ENCODE results near the gene KRT80. TPM values are rescaled to one million over a fixed set of nuclear protein-coding genes. Genes with fewer than 3 reads are reported as not detected.

The KRT80 gene
- total RNA-seq, 1 experiment from 2014 or later: 51.5 TPM

DNA sequence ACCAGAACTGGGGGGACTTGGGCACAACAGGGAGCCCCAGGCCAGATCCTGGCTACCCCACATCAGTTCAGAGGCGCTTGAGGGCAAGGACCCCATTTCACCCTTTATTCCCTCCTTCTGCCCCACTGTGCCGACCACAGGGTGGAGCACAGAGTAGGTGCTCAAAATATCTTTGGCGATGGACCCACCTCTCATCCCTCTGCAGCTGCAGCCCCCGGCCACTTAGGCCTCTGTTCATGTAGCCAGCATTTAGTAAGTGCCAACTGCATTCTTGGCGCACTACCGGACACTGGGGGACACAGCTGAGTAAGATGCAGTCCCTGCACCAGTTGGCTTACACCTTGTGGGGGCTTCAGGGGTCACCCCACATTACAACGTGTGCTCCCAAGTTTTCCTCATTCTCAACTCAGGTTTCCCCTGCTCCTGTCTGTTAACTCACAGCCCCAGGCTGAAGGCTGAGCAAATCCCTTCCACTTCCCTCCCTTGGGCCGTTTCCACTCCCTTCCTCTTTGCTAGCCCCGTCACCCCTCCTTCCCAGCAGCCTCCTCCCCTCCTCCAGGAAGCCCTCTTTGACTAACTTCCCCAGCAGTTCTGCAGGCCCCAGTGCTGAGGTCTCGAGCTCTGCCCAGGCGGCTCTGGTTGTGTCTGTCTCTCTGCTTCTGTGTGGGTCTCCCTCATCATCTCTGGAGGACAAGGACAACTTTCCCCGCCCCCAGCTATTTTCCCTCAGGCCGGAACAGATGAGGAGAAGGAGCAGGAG is 26.5 kb downstream of the KRT80 start:
- H3K27me3 ChIP-seq (ENCODE audit: control insufficient read depth, insufficient read depth, low read length): no peaks in the 10 kb centered on the region

DNA sequence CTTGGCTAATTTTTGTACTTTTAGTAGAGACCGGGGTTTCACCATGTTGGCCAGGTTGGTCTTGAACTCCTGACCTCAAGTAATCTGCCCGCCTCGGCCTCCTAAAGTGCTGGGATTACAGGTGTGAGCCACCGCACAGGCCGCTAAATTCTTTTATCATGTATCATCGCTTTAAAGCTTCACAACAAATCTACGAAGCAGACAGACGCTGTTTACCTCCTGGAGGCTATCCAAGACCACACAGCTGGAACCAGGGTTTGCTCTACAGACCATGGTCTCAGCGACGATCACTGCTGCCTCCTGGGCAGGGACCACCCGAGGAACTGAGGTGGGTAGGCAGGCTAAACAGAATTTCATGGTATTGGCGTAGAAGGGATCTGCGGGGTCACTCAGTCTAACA is 27.2 kb downstream of the KRT80 start:
- TF ChIP-seq SIN3A (IDR thresholded peaks at IDR 0.05; ENCODE audit: borderline replicate concordance, insufficient read depth, low read depth, low read length): no peak
- no peak for TF ChIP-seq REST (IDR thresholded peaks at IDR 0.05; ENCODE audit: insufficient read depth in 1 of 2, low read depth in 2 of 2, low read length in 1 of 2)
- TF ChIP-seq CTCF (IDR thresholded peaks at IDR 0.05): no peak
- no peak for TF ChIP-seq TCF7L2 (IDR thresholded peaks at IDR 0.05; ENCODE audit: low read depth, low read length)
- TF ChIP-seq POLR2AphosphoS5 (IDR thresholded peaks at IDR 0.05; ENCODE audit: low read depth, low read length): no peak
- in situ Hi-C loops (cut with HindIII; ENCODE audit: low pct_unique_long_range_greater_than_20kb, low sequenced_read_pairs): no loop called here
- intact Hi-C loops (cut with micrococcal nuclease; ENCODE audit: unreplicated experiment): no loop called here
- Histone ChIP-seq H3K4me3 (ENCODE audit: low read depth in 2 of 2, low read length in 2 of 2) (no peak overlapping the region), H3K27ac (ENCODE audit: low read length) (peak overlapping the region; percentile 81), H3K27me3 (ENCODE audit: control insufficient read depth, insufficient read depth, low read length) (no peaks in the 10 kb centered on the region), H3K36me3 (ENCODE audit: control insufficient read depth, insufficient read depth, low read length) (no peaks in the 10 kb centered on the region), H3K9me3 (ENCODE audit: control insufficient read depth, insufficient read depth, low read depth, low read length) (no peaks in the 10 kb centered on the region), H3K4me1 (ENCODE audit: control insufficient read depth, insufficient read depth, low read length) (peaks cover 36% of the 10 kb centered on the region)
- ChIA-PET CTCF (interaction anchor here (0.6 to 1.1 kb wide), 3 partner anchors 17 to 128 kb away, joined by 3 to 4 read pairs (median 4); no protein-coding TSS in a partner anchor), POLR2A (no interaction called here)
- peak; percentile 49 for ATAC-seq
- BruUV-seq (replicated peaks): no TSS peak
- DNase-seq (ENCODE audit: low read depth, low spot score): no peak

More for the DNA sequence above, 26.5 kb downstream of the KRT80 start:
- H3K9me3 ChIP-seq (ENCODE audit: control insufficient read depth, insufficient read depth, low read depth, low read length): no peaks in the 10 kb centered on the region
- no peaks in the 10 kb centered on the region for H3K36me3 ChIP-seq (ENCODE audit: control insufficient read depth, insufficient read depth, low read length)
- CTCF ChIA-PET: interaction anchor here (0.6 to 1.1 kb wide), 3 partner anchors 17 to 127 kb away, joined by 3 to 4 read pairs (median 4); no protein-coding TSS in a partner anchor
- BruUV-seq (replicated peaks): no TSS peak
- no peak for TF ChIP-seq POLR2AphosphoS5 (IDR thresholded peaks at IDR 0.05; ENCODE audit: low read depth, low read length)
- TF ChIP-seq TCF7L2 (IDR thresholded peaks at IDR 0.05; ENCODE audit: low read depth, low read length): no peak
- no peak for TF ChIP-seq CTCF (IDR thresholded peaks at IDR 0.05)
- TF ChIP-seq SIN3A (IDR thresholded peaks at IDR 0.05; ENCODE audit: borderline replicate concordance, insufficient read depth, low read depth, low read length): no peak
- TF ChIP-seq REST (IDR thresholded peaks at IDR 0.05; ENCODE audit: insufficient read depth in 1 of 2, low read depth in 2 of 2, low read length in 1 of 2): no peak
- H3K27ac ChIP-seq (ENCODE audit: low read length): peak overlapping the region; percentile 81
- ATAC-seq: peak; percentile 2; the same call in 1 of the 2 replicates
- no peak for DNase-seq (ENCODE audit: low read depth, low spot score)
- in situ Hi-C loops (cut with HindIII; ENCODE audit: low pct_unique_long_range_greater_than_20kb, low sequenced_read_pairs) (no loop called here), intact Hi-C loops (cut with micrococcal nuclease; ENCODE audit: unreplicated experiment) (no loop called here)
- POLR2A ChIA-PET: no interaction called here
- peaks cover 39% of the 10 kb centered on the region for H3K4me1 ChIP-seq (ENCODE audit: control insufficient read depth, insufficient read depth, low read length)
- H3K4me3 ChIP-seq (ENCODE audit: low read depth in 2 of 2, low read length in 2 of 2): no peak overlapping the region

All from Panc1 (cell line).